Gastrocnemius medialis (tissue), 4 donors: ENCODE measurements around the gene PIP5KL1. TPM values are rescaled to one million over a fixed set of nuclear protein-coding genes. Genes with fewer than 3 reads are reported as not detected.

Experiments used
- ATAC-seq, 2 donors: fragments of 150-250 bp; one replicate each; pipeline ENCODE4 v1.9.1; 2016
- DNase-seq, 2 donors: peaks; one replicate each; pipeline ENCODE4 v3.0.0-alpha.2; 2019
- H3K27ac ChIP-seq, 4 donors: fragments of 200-600 bp; sonication (generic); 1 replicate in 1 of 4; 2 replicates in 3 of 4; pipeline ENCODE4 v1.5.1; 2016 to 2018; ENCODE audit warnings: mild to moderate bottlenecking in 2 of 4, moderate library complexity in 1 of 4
- H3K27me3 ChIP-seq, 3 donors: fragments of 200-600 bp; sonication (generic) in 2 of 3; 1 replicate in 1 of 3; 2 replicates in 2 of 3; pipeline versions ENCODE4 v1.5.1 to v1.6.0; 2016 to 2019; ENCODE audit warnings: mild to moderate bottlenecking in 1 of 3, moderate library complexity in 1 of 3
- H3K36me3 ChIP-seq, 2 donors: fragments of 200-600 bp; sonication (generic) in 1 of 2; one replicate each; pipeline ENCODE4 v1.5.1; 2017 to 2018
- H3K4me1 ChIP-seq, 2 donors: fragments of 200-600 bp; sonication (generic) in 1 of 2; one replicate each; pipeline ENCODE4 v1.5.1; 2016 to 2017; ENCODE audit warnings: mild to moderate bottlenecking in 2 of 2
- H3K4me3 ChIP-seq, 4 donors: fragments of 200-600 bp; sonication (generic) in 3 of 4; 1 replicate in 1 of 4; 2 replicates in 3 of 4; pipeline ENCODE4 v1.5.1; 2016 to 2019; ENCODE audit warnings: mild to moderate bottlenecking in 2 of 4
- H3K9me3 ChIP-seq, 3 donors: fragments of 200-600 bp; sonication (generic) in 2 of 3; 1 replicate in 1 of 3; 2 replicates in 2 of 3; pipeline ENCODE4 v1.5.1; 2016 to 2019
- POLR2A ChIP-seq, 2 donors: fragments of 450-650 bp; IDR thresholded peaks; one replicate each; pipeline ENCODE4 v1.6.1; 2017; ENCODE audit warnings: antibody characterized with exemption in 2 of 2, mild to moderate bottlenecking in 2 of 2, moderate library complexity in 2 of 2
- in situ Hi-C, 4 donors: fragments of 200-750 bp; cut with MboI; loops; one replicate each; pipeline versions ENCODE4 v1.15.0 to v1.8.0; 2017; ENCODE audit warnings: low sequenced_read_pairs in 4 of 4
- intact Hi-C: fragments of 100-400 bp; cut with DNase I; formaldehyde crosslinking; loops from one replicate; pipeline ENCODE4 v1.15.1; 2023; ENCODE audit warnings: low total_unique reads
- total RNA-seq, 4 donors: library from RNA; depleted of rRNA; stranded (reverse); fragments of >200 nt; gene quantifications; one replicate each; pipeline versions ENCODE4 v1.1.0 to v1.2.3, GENCODE V29; 2016
- TF ChIP-seq, protein P1 (sequence below), 5 experiments: fragments of 450-650 bp in 3 of 5; fragments of 200-600 bp in 2 of 5; sonication (generic) in 2 of 5; IDR thresholded peaks in 4 of 5; conservative IDR thresholded peaks in 1 of 5; 1 replicate in 4 of 5; 2 replicates in 1 of 5; pipeline ENCODE4 v1.5.1; 2016 to 2019; ENCODE audit warnings: antibody characterized with exemption in 5 of 5, mild to moderate bottlenecking in 3 of 5, moderate library complexity in 3 of 5

Gene PIP5KL1
- total RNA-seq, 4 donors from 2014 or later: 4.2 TPM; not detected in 3

- intact Hi-C loops: loop anchor here (10.0 kb wide), 1 partner anchor 420 kb away; no protein-coding TSS in a partner anchor
- peaks cover 34 to 38% (median 35%) of the 10 kb centered on the region in 3 donors for H3K27me3 ChIP-seq
- peaks cover 9 to 17% of the 10 kb centered on the region in 2 donors for H3K4me1 ChIP-seq
- H3K27ac ChIP-seq: no peak overlapping the region
- DNase-seq: no peak
- no peak overlapping the region for H3K4me3 ChIP-seq
- no peak for TF ChIP-seq POLR2A (IDR thresholded peaks at IDR 0.05)
- no peaks in the 10 kb centered on the region for H3K9me3 ChIP-seq
- H3K36me3 ChIP-seq: no peaks in the 10 kb centered on the region
- in situ Hi-C loops: loop anchor here (5.0 to 25.0 kb wide), 4 partner anchors 190 to 688 kb away; partner anchors contain the start of gene TOR2A (in 1 of the 4)
- no peak for ATAC-seq
Observed at GRCh38 chr9:127924736-127925444, 5.7 kb downstream of the PIP5KL1 start.

DNA sequence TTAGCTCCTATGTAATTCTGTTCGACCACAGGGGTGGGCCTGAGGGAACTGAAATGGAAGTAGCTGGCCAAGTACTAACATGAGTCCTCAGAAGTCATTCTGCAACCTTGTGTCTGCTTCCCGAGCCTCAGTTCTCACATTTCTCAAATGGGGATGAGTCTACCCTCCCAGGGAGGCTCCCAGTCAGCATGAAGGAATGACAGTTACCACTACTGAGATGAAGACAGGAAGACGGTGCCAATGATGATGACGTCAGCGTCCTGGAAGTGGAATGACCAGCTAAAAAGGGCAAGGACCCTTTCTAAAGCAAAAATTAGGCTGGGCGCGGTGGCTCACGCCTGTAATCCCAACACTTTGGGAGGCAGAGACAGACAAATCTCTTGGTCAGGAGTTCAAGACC is 6.8 kb downstream of the PIP5KL1 start:
- H3K4me1 ChIP-seq: peaks cover 9 to 17% of the 10 kb centered on the region in 2 donors

DNA sequence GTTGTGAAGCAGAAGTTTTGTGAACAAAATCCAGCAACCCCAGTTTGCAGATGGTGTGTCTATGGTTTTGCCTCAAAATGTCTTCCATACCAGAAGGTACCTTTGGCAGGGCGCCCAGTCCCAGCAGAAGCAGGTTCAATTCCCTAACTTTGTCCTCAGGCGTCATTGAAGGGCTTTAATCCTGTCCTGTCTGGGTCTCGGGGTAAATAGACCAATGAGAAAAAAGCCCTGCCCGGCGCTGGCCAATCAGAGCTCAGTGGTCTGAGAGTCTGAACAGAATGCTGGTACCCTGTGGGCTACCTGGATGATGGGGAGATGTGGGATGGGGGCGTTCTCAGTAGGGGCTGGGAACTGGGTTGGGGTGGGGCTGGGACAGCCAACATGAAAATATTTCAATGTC is 7.5 kb downstream of the PIP5KL1 start:
- H3K27ac ChIP-seq: no peak overlapping the region
- DNase-seq (no peak), ATAC-seq (no peak)
- in situ Hi-C loops: loop anchor here (5.0 to 25.0 kb wide), 4 partner anchors 188 to 686 kb away; partner anchors contain the start of gene TOR2A (in 1 of the 4)
- H3K9me3 ChIP-seq: no peaks in the 10 kb centered on the region
- intact Hi-C loops: loop anchor here (10.0 kb wide), 1 partner anchor 418 kb away; no protein-coding TSS in a partner anchor
- no peak overlapping the region for H3K4me3 ChIP-seq
- no peak for TF ChIP-seq POLR2A (IDR thresholded peaks at IDR 0.05)
- TF ChIP-seq, protein P1, sequence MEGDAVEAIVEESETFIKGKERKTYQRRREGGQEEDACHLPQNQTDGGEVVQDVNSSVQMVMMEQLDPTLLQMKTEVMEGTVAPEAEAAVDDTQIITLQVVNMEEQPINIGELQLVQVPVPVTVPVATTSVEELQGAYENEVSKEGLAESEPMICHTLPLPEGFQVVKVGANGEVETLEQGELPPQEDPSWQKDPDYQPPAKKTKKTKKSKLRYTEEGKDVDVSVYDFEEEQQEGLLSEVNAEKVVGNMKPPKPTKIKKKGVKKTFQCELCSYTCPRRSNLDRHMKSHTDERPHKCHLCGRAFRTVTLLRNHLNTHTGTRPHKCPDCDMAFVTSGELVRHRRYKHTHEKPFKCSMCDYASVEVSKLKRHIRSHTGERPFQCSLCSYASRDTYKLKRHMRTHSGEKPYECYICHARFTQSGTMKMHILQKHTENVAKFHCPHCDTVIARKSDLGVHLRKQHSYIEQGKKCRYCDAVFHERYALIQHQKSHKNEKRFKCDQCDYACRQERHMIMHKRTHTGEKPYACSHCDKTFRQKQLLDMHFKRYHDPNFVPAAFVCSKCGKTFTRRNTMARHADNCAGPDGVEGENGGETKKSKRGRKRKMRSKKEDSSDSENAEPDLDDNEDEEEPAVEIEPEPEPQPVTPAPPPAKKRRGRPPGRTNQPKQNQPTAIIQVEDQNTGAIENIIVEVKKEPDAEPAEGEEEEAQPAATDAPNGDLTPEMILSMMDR (IDR thresholded peaks at IDR 0.05 in 4 of 5, conservative IDR thresholded peaks at IDR 0.05 in 1 of 5): no peak
- H3K4me1 ChIP-seq: peaks cover 9 to 17% of the 10 kb centered on the region in 2 donors
- H3K27me3 ChIP-seq: peaks cover 19 to 21% (median 21%) of the 10 kb centered on the region in 3 donors
- no peaks in the 10 kb centered on the region for H3K36me3 ChIP-seq

More for the DNA sequence above, 6.8 kb downstream of the PIP5KL1 start:
- in situ Hi-C loops (loop anchor here (5.0 to 25.0 kb wide), 4 partner anchors 189 to 686 kb away; partner anchors contain the start of gene TOR2A (in 1 of the 4)), intact Hi-C loops (loop anchor here (10.0 kb wide), 1 partner anchor 419 kb away; no protein-coding TSS in a partner anchor)
- no peaks in the 10 kb centered on the region for H3K36me3 ChIP-seq
- ATAC-seq: no peak
- TF ChIP-seq, protein P1 (IDR thresholded peaks at IDR 0.05 in 4 of 5, conservative IDR thresholded peaks at IDR 0.05 in 1 of 5): no peak
- no peak for TF ChIP-seq POLR2A (IDR thresholded peaks at IDR 0.05)
- no peak overlapping the region for H3K27ac ChIP-seq
- no peaks in the 10 kb centered on the region for H3K9me3 ChIP-seq
- H3K4me3 ChIP-seq: no peak overlapping the region
- no peak for DNase-seq
- H3K27me3 ChIP-seq: peaks cover 24 to 28% (median 28%) of the 10 kb centered on the region in 3 donors

- in situ Hi-C loops (loop anchor here (5.0 to 25.0 kb wide), 4 partner anchors 187 to 684 kb away; partner anchors contain the start of gene TOR2A (in 1 of the 4)), intact Hi-C loops (loop anchor here (1.0 to 10.0 kb wide), 3 partner anchors 186 to 417 kb away; partner anchors contain the start of gene TOR2A)
- ATAC-seq (peak; percentile 21 to 28), DNase-seq (peak in 1 of 2 donors; percentile 67)
- peaks cover 10 to 18% of the 10 kb centered on the region in 2 donors for H3K4me1 ChIP-seq
- H3K27me3 ChIP-seq: peaks cover 5 to 13% (median 7%) of the 10 kb centered on the region in 3 donors
- no peak for TF ChIP-seq POLR2A (IDR thresholded peaks at IDR 0.05)
- TF ChIP-seq, protein P1 (IDR thresholded peaks at IDR 0.05 in 4 of 5, conservative IDR thresholded peaks at IDR 0.05 in 1 of 5): peak; percentile 95 to 98 (median 97)
- H3K36me3 ChIP-seq: no peaks in the 10 kb centered on the region
- H3K4me3 ChIP-seq: peak overlapping the region; percentile 29 to 55 (median 40)
- no peak overlapping the region for H3K27ac ChIP-seq
- no peaks in the 10 kb centered on the region for H3K9me3 ChIP-seq
Observed at GRCh38 chr9:127921557-127922120, 8.9 kb downstream of the PIP5KL1 start.
